ENCODE measurements around the gene SEMA5A. TPM values are rescaled to one million over a fixed set of nuclear protein-coding genes. Genes with fewer than 3 reads are reported as not detected.

SEMA5A gene
- total RNA-seq, 1 experiment from 2014 or later: 2.7 TPM

DNA sequence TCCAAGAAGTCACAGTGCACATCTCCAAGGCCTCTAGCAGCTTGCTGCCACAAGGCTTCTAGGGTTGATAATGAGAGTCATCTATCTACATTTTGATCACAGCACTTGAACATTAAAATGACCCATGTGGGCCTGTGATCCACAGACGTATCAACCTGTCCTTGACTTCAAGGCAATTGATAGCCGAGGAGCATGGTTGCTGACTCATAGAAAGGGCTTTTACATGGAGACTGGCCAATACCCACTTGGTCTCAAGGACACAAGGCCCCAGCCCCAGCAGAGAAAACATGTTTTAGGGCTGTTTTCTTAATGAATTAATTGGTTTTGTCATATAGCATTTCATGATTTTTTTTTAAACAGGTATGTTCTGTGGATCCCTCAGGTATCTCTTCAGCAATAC is 314.0 kb downstream of the SEMA5A start:
- DNase-seq (ENCODE audit: low read depth): no peak

DNA sequence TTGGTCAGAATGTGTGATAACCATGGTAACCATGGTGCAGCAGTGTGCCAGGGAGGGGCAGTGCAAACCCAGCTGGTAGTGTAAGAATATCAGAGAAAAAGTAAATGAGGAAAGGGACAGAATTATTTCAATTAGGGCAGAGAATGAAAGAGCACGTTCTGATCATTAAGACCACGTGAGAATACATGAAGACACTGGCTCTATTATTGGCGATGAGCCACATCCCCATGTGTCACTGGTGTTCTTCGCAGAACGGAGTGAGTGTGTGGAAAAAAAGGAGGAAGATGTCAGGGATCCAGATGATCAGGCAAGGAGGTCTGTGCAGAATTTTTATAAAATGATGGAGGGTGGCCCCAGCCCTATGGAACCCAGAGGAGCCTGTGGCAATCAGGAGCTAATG is 315.5 kb downstream of the SEMA5A start:
- DNase-seq (ENCODE audit: low read depth): no peak

DNA sequence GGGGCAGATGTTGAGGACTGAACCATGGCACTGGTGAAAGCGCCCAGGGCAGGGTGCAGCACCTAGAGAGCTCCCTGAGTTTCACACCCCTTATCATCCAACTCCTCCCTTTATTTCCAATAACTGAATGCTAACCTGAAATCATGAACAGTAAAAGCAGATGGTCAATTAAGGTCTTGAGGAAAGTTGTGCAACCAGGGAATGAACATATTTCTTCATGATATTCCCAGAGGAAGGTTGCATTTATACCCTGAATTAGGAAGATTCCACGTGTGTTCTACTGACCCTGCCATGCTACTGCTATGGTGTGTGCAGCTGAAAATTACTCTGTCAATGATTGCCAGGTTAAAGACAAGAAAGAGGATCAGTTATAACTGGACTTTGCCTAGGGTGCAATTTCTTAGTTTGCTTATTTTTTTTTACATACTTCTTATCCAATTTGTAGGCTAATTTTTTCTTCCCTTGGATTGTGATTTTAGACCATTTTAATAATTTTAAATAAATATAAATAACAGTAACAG is 319.8 kb downstream of the SEMA5A start:
- DNase-seq (ENCODE audit: low read depth): no peak

DNA sequence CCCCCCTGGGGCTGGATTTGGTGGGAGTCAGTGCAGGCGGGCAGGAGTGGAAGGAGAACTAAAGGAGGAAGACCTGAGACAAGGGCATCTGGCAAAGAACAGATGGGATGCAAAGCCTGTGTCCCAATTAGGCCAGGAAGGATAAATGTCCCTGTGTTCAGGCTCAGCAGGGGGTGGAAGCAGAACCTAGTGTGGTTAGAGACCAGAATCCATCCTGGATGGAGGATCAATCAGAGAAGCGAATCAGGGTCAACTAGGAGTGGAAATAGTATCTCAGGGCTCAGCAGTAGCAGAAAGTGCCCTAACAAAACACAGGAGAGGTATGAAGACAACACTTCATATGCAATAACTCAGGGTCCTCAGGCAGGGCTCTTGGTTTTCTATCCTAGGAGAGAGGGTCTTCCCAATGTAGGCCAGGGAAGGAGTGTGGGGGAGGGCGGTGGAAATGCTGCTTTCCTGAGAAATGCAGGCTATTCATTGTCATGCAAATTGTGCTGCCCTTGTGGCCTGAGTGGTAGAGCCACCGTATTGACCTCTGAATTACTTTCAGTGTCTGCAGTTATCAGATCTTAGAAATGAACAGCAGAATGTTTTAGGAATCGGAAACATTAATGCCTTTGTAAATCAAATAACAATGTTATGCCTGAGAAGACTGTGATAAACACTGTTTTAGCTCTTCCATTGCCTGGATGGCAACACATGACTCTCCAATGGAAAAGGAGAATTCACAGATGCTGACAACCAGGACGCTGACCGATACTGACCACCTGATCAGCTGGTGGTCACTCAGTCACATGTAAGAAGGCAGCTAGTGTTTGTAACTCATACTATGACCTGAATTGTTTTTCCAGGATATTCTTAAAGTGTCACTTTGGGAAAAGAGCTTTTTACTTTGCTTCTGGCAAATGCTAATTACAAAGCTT is 323.6 kb downstream of the SEMA5A start:
- DNase-seq (ENCODE audit: low read depth): no peak

DNA sequence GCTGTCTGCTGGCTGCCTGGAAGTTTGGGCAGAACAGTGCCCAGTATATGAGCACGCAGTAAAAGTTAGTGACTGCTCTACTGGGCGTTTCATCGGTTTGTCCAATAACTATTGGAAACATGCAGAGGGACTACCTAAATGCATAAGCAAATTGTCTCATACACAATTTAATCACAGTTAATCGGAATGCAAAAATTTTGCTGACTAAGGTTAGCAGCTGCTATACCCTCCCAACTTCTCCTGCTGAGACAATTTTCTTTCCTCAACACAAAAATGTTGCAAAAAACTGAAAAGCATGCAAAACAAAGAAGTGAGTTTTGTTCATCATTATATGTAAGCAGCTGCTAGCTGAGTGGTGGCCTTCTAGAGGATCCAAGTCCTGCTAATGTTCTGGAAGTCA is 327.5 kb downstream of the SEMA5A start:
- DNase-seq (ENCODE audit: low read depth): no peak

DNA sequence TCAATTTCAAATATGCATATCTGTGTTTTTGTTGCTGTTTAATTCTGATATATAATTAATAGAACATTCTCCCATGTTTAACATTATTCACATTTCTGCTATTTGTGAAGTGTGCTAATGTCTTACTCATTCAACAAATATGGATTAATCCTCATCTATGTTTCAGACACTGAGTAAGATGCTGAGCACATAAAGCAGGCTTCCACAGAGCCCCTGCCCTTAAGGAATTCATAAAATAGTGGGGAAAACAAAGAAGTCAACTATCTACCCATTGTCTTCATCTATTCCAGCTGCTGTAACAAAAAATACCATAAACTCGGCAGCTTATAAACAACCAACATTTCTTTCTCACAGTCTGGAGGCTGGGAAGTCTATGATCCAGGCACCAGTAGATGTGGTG is 333.3 kb downstream of the SEMA5A start:
- no peak for DNase-seq (ENCODE audit: low read depth)

DNA sequence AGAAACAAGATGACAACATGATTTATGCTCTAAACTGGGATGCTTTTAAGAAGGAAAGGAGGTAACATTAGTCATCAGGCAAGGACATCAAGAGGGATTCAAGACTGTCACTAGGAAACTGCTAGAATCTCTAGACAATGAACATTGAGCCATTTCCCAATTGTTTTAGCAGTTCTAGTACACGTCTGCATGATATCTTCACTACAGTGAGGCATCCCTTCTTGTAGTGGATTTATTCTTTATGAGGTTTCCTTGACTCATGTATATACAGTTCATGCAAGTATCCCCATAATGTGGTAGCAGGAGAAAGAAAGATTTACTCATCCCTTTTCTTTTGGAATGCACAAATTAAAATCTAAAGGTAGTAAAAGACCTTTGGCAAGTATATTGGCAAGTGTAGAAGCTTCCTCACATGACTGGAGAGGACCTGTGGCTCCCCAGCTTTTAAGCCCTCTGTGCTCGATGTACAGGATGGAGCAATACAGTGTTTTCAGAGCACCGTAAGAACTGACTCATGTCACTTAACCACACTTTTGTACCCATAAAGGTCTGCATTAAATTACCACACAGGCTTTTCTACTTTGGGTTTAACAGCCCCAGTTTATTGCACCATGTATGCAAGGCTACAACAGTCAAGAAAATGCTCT is 335.9 kb downstream of the SEMA5A start:
- peak; percentile 47 for DNase-seq (ENCODE audit: low read depth)

DNA sequence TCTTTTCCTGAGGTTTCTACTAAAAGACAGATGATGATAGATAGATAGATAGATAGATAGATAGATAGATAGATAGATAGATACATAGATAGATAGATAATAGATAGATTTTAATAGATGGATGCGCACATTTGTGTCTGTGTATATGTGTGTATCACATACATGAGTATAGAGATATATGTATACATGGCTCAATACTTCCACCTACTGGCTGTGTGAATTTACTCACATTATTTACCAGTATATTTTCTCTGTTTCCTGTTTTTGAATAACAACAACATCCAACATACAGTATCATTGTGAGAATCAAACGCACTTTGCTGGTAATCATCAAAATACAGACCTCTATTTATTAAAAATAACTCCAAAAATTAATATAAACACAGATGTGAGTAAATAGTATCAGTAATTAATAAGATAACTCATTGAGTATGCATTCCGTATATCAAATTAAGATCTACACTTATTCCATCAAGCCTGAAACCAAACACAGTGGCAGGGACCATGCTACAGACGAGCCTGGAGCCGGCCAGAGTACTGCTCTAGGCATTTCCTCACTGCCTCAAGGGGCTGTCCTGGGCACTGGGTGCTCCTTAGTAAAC is 338.0 kb downstream of the SEMA5A start:
- DNase-seq (ENCODE audit: low read depth): peak; percentile 48

DNA sequence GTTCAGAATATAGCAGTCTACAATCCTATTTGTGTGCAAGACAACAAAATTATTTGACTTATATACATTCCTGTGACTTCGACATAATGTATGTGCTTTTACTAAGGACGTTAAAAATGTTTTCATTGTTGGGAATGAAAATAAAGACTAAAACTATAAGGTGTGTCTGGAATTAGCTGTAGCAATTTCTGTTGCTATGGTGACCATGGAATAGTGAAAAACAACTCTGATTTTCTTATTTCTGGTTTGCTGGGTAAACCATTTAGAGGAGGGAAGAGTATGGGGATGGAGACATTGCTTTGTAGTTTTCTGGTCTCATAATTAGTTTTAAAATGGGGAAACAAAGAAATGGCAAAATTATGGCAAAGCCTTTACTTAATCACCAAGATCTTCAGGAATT is 343.2 kb downstream of the SEMA5A start:
- DNase-seq (ENCODE audit: low read depth): no peak

DNA sequence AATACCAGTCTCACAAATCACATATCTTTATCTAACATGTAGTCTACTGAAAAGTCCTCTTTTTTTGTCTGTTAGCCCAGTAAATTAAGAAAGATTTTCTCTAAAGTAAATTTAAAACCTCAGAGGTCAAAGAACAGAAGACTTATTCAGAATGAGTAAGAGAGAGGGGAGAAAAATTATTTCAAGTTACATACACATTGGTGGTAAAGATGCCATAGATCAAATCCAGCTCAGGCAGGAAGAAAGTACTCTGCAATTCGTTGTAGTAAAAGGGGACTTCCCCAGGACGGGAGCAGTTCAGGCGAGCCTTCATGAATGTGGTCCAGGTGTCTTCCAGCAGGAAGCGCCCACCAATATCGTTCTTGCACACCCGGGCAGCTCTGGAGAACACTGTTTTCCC is 344.1 kb downstream of the SEMA5A start:
- no peak for DNase-seq (ENCODE audit: low read depth)

DNA sequence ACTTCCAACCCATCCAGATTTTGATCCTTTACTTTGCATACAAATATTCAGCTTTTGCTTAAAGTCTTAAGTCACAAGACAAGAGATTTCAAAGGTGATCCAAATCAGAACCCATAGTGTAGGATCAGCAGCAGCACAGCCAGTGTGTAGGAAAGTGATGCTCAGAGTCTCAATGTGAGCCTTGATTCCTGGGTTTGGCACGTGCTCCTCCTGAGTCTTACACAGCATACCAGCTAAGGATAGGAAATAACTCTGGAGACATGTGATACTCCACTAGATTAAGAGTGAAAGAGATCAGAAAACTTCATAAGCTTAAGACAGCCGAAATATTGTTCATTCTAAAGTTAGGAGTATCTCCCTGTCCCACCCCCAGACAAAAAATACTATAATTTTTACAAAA is 344.9 kb downstream of the SEMA5A start:
- no peak for DNase-seq (ENCODE audit: low read depth)

DNA sequence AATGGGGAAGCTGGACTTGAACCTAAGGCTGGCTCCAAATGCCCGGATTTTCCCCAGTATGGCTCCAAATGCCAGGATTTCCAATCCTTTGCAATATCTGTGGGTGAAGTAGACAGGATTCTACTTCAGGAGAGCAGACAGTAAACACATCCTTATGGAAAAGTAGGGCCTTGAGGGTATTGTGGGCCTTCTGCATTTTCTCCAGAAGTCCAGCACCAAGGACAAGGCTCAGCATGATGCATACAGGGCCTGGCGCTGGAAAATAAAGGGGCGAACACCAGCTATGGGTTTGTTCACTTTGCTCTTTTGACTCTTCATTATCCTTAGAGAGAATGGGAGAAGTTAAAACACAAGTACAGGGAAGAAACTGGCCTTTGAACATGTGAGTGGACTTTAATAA is 347.5 kb downstream of the SEMA5A start:
- peak; percentile 37 for DNase-seq (ENCODE audit: low read depth)

DNA sequence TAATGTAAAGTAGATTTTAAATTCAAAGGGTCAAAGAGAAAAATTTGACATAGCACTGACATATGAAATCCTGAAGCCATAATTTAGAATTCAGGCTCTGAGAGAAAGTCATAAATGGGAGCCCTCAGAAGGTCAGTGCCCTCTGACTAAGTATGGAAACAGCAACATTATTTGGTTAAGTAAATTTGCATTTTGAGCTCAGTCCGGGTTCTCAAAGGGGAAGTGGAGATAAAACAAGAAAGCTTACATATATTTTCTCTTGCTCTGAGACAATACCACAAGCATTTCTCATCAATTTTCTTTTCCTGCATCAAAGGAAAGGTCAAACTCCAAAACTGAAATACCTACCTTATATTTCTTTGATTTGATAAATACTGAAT is 348.0 kb downstream of the SEMA5A start:
- peak; percentile 58 for DNase-seq (ENCODE audit: low read depth)

DNA sequence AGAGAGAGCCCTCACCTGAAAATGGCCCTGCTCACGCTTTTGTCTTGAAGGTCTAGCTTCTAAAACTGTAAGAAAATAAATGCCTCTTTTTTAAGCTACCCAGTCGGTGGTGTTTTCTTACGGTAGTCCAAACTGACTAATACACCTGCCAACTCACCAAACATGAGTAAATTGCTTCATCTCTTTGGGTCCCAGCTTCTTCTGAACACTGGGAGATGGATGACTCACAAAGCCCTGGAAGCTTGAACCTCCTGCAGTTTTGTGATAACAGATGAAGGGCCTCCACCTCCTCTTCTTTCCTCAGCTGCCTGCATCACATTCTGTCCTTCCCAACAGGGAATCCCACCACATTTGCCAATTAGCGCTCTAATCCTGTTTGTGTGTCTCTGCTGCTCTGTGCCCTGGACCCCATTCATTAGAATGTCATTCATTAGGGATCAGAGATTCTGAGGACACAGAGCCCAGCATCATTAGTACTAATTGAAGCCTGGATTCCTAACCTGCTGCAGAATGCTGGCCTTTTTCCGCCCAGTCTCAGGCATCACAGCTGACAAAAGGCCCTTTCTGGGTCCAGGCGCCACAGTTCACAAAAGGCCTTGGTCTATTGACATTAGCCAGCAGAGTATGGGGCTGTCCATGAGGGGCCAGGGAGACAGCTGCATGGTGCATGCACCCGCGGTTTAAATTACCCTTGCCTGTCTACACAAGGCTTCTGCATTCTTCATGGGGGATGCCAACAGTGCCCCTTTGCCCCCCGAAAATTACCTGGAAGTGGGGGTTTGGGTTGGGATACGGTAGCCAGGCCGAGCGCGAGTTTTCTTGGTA is 349.3 kb downstream of the SEMA5A start:
- peak; percentile 90 for DNase-seq (ENCODE audit: low read depth)

DNA sequence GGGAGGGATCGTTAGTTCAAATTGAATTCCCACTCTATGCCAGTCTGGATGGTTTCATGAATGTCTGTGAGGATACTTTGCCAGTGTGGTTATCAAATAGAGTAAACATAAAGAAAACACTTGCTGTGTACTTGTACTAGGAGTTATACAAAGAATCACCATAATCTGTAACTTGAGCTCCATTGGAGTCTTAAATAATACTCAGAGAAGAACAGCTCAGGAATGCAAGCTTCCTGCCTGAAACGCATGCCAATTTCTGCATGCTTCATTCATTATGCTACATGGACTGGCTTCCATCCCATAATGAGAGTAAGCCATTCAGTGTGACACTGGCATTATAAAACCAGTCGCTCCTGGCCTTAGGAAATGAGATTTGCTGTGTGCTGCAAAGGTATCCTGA is 351.4 kb downstream of the SEMA5A start:
- no peak for DNase-seq (ENCODE audit: low read depth)

DNA sequence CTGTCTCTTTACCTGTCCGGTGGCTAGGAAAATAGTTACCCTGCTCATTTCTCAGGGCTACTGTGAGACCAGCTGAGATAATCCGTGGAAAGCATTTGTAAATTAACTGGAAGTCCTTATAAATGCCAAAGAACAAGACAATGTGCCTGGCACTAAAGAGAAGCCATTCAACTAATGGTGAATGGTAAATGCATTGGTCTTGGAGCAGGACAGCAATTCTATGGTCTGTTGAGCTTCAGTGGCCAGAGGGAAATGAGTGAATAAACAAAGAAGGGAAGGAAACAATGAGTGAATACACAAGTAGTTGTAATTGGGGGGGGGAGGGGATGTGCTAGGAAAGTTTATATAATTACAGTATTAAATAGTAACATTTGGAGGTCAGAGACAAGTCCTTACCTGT is 353.6 kb downstream of the SEMA5A start:
- no peak for DNase-seq (ENCODE audit: low read depth)

DNA sequence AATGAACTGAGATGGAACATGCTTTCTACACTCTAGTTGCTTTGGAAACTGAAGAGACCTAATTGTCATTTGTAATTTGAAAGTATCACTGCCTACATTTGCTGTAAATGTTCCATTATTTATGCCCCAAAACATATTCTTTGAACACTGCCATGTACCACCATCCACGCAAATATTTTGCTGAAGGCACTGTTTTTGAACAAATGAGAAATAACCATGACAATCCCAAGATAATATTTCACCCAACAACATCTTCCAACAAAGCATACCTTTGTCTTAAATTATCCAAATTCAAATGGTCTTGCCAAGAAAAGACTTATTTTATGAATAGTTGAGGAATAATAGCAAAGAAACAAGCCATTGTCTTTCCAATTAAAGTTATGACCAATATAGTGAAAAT is 356.2 kb downstream of the SEMA5A start:
- no peak for DNase-seq (ENCODE audit: low read depth)

DNA sequence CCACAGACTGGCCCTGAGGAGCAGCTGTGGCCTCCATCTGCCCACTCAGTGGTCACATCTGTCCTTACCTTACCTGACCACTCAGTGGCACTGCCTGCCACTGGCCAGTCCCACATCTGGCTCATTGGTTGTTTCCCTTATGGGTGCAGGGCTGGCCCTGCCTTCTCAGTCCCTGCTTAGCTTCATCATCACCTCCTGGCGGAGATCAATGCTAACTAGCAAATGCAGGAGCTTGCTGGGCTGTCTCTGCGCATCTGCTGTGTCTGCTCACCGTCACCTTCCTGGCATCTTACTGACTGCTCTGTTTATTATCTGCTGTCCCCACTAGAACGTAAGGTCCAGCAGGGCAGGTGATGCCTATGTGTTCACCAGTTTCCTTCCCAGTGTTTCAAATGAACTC is 356.9 kb downstream of the SEMA5A start:
- DNase-seq (ENCODE audit: low read depth): no peak

DNA sequence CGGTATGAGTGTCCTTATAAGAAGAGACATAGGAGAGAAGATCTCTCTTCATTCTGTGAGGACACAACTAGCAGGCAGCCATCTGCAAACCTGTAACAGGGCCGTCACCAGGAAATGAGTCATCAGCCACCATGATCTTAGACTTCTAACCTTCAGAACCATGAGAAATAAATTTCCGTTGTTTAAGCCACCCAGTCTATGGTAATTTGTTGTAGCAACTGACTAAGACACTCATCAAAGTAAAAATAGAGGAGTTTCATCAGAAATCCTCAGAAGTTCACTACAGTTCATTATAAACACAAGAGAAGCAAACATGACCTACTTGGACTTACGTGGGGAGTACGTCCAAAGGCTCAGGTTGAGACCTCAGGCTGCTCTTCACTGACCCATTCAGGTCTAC is 357.7 kb downstream of the SEMA5A start:
- peak; percentile 95 for DNase-seq (ENCODE audit: low read depth)

DNA sequence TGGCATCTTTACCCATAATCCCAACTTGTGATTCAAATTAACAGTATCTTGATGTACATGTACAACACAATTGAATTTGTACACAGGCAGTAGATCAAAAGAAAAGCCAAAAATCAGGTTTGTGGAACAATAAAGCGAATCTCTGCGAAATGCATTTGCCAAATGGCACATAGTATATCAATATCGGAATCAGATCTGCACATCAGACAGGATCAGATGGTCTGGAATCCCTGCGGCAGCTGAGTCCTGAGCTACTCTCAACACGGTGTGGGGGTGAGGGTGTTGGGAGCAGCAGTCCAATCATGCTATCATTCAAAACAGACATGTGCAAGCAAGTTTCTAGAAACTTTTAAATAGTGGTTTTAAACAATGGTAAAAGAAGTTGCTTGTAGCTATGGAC is 358.3 kb downstream of the SEMA5A start:
- no peak for DNase-seq (ENCODE audit: low read depth)

DNA sequence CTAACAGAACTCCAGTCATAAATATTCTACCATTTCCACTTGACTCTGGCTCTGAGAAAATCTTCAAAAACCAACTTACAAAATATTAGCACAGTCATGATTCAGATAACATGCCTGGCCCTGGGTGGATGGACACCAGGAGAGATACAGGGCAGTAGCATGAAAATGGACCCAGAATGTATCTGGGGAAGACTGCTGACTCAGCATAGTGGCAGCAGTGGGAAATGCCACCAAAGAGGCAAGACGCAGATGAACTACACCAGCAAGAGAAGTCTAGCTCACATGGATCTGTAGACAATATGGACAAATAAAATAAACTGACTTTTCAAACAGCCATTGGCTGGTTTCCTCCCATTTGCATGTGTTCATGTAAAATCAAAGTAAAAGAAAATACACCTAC is 359.8 kb downstream of the SEMA5A start:
- no peak for DNase-seq (ENCODE audit: low read depth)

All from HT1080 (cell line).